Liver (tissue), 3 donors: Measurements from ENCODE around the gene NUDT1.

ENCODE experiments used
- CTCF ChIP-seq: fragments of 150-350 bp; IDR thresholded peaks from 2 replicates; pipeline ENCODE4 v1.5.1; 2017; ENCODE audit warnings: improper control_type of control experiment, low read depth, low read length; ENCODE audit not compliant: missing input control
- EGR1 ChIP-seq, 2 donors: IDR thresholded peaks; 2 replicates each; pipeline ENCODE4 v1.6.1; 2016 to 2018; ENCODE audit warnings: antibody characterized with exemption in 2 of 2, low read depth in 2 of 2
- MAX ChIP-seq: IDR thresholded peaks from 2 replicates; pipeline ENCODE4 v1.6.1; 2016; ENCODE audit warnings: antibody characterized with exemption
- YY1 ChIP-seq: IDR thresholded peaks from 2 replicates; pipeline ENCODE4 v1.6.1; 2016; ENCODE audit warnings: antibody characterized with exemption, mild to moderate bottlenecking
- donor health status: healthy.
- donor health status: healthy.

- TF ChIP-seq MAX: no peak
- TF ChIP-seq CTCF: no peak
- TF ChIP-seq EGR1 (IDR thresholded peaks at IDR 0.05; ENCODE audit: low read depth in 2 of 2): no peak
- TF ChIP-seq YY1: no peak
Observed at GRCh38 chr7:2222516-2222915, 19.5 kb upstream of the NUDT1 start.
